GM21360 (cell line): ENCODE data around the gene ALOX5.
A peak's percentile ranks its signal among the peaks of the same experiment; 100 is the strongest.

ENCODE experiments used
- ATAC-seq: cut with Tn5 transposase; IDR thresholded peaks from one replicate; pipeline ENCODE4 v1.9.1; 2021; ENCODE audit warnings: mild to moderate bottlenecking, moderate library complexity; ENCODE audit not compliant: unreplicated experiment

The ALOX5 gene

GRCh38 chr10:45441239-45442190, 67.5 kb downstream of the ALOX5 start:
- no peak for ATAC-seq

DNA sequence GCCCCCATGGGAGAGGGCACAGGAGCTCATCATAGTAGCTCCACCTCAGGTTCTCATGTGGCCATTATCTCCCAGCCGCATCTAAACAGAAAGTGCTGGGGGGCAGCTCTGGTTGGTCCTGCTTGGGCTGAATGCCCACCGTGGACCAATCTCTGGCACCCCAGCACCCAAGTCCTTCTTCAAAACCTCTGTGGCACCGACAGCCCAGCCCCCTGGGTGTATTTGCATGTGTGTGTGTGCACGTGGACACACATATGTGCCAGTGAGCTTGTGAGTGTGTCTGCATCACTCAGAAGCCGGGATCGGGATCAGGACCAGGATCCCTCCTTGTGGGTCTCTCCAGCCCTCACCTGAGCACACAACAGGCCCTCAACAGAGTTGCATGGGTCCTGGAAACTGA, 68.2 kb downstream of the ALOX5 start:
- ATAC-seq = no peak

- no peak for ATAC-seq
Observed at GRCh38 chr10:45442662-45443061, 68.6 kb downstream of the ALOX5 start.

- no peak for ATAC-seq
Observed at GRCh38 chr10:45443101-45444009, 69.3 kb downstream of the ALOX5 start.

GRCh38 chr10:45444022-45444421, 70.0 kb downstream of the ALOX5 start:
- no peak for ATAC-seq

DNA sequence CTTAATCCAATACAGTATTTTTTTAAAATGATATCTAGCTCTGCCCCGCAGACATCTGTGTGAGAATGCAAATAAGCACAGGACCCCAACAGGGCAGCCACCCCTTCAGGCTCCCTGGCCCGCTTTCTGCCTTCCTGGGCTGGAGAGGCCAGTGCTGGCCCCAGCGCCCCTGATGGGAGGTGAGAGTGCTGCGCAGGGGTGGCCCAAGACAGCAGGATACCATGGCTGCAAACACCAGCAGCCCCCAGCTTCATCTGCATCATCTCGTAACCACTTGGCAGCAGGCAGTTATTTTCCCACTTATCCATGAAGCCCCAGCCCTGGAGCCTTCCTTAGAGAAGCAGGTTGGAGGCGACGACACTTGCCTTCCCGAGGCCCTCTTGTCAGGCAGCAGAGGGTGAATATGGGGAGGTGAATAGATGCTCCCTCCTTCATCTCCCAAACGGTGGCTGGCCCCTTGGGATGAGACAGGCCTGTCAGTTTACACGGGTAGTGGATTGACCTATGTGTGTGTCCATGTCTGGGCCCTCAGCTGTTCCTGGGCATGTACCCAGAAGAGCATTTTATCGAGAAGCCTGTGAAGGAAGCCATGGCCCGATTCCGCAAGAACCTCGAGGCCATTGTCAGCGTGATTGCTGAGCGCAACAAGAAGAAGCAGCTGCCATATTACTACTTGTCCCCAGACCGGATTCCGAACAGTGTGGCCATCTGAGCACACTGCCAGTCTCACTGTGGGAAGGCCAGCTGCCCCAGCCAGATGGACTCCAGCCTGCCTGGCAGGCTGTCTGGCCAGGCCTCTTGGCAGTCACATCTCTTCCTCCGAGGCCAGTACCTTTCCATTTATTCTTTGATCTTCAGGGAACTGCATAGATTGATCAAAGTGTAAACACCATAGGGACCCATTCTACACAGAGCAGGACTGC, 71.2 kb downstream of the ALOX5 start:
- ATAC-seq = no peak

DNA sequence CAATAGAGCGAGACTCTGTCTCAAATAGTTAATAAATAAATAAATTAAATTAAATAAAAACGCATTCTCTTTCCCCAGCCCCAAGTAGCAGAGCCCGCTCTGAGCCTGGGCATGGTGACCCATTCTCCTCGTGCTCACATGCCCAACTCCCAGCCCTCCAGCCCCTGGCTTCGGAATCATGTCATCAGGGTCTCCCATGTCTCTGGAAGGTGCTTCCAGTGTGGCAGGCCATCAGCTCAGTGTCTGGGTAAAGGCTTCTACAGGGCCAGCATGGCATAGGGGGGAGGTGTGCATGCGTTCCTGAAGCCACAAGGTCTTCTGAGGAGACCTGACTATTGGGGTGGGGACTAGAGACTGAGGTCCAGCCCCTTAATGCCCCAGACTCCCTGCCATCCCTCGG, 72.8 kb downstream of the ALOX5 start:
- ATAC-seq = no peak

DNA sequence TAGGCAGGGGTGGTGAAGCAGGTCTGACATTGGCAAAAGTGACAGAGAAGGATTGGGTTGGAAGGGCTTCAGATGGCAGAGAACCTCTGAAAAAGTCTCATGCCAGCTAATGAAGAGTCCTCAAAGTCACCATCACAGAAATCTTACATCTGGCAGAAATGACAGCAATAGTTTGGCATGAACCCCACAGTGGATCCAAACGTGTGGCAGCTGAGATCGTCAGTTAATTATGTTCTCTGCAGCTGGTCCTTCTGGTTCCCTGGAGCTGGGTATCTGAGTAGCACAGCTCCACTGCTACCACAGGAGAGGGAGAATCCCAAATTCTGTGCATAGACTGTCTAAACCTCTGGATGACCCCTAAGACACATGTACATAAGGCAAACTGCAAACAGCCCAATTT, 73.4 kb downstream of the ALOX5 start:
- no peak for ATAC-seq

DNA sequence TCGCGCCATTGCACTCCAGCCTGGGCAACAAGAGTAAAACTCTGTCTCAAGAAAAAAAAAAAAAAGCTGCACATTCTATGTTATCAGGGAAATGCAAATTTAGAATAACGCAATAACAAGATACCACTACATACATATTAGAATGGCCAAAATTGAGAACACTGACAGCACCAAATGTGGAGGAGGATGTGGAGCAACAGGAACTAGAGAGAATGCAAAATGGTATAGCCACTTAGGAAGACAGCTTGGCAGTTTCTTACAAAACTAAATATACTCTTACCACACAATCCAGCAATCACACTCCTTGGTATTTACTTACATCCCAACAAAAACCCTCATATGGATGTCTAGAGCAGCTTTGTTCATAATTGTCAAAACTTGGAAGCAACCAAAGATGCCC, 76.8 kb downstream of the ALOX5 start:
- ATAC-seq = no peak

- no peak for ATAC-seq
Observed at GRCh38 chr10:45451407-45451806, 77.4 kb downstream of the ALOX5 start.

DNA sequence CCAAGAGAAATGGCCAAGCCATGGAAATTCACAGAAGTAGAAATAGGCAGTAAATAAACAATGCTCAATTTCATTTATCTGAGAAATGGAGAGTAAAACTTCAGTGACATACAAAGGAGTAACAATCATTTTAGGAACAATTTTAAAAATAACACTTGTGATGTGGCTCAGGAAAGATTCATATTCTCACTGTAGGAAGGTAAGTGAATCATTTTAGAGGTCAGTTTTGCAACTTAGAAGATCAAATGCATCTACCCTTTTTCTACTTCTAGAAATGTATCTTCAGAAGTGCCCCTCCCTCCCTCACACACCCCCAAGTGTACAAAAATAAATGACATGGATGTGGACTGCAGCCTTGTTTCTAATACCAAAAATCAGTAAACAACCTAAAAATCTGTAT, 78.3 kb downstream of the ALOX5 start:
- no peak for ATAC-seq

DNA sequence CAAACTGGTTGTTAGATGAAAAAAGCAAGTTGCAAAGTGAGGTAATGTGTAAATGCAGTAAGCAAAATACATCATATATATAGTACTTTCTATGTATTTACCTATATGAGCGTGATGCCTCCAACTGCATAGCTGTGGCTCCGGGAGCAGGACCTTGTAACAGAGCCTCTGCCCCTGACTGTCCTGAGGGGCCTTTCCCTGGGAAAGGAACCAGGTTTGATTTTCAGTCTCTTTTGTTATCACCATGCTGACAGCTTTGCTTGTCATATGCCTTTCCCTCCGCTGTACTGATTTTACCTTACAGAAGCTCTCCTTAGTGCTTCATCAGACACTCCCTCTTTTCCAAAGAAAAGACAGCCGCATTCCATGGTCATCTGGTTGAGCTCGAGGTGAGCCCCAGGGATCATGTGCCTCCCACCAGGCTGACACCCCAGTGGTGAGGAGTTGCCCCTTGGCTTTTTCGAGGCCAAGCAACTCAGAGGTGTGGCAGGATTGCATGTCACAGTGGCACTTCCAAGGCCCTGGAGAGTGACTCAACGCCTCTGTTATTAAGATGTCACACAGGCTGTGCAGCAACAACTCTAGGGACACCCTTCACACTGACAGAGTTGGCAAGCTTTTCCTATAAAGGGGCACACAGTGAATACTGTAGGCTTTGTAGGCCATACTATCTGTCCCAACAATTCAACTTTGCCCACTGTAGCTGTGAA, 78.9 kb downstream of the ALOX5 start:
- no peak for ATAC-seq

DNA sequence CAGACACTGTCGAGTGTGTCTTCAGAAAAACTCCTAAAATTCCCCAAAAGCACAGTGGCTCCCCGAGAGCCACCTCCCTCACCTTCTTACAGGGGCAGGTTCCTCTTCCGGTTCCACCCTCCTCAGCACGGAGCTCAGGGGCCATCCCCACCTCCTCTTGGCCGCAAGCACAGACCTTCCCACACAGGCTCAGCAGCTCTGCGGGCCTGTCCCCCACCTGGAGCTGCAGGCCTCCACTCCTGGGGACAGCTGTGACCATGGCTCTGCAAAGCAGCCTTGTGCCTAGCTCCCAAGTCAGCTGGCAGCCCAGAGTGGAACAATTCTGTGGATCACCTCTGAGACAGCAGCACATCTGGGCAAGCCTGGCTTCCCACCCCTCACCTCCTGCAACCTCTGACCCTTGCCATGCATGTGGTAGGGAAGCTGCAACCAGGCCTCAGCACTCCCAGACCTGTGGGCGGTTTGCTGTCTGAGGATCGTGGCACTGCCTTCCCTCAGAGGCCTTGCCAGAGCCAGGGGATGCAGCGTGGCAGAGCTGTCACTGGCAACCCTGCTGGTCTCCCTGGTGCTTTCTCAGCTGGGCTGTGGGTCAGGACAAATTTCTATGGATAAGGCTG, 79.7 kb downstream of the ALOX5 start:
- ATAC-seq = no peak

GRCh38 chr10:45454262-45454661, 80.2 kb downstream of the ALOX5 start:
- no peak for ATAC-seq

DNA sequence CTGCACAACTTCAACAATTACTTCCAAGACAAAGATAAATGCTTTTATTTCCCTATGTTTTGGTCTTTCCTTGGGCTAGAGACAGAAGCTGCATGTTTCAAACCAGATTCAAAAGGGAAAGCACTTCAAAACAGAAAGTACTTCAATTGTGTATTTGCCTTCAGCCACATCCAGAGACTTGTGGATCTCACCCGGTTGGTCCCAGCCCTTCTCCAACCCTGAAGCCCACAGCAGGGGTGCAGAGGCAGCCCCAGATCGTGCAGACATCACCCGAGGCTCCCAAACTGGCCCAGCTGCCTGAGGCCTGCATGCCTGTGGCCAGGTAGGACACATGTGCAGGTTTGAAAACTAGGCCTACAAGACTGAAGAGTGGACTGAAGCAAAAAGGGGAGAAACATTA, 80.8 kb downstream of the ALOX5 start:
- ATAC-seq = no peak

- ATAC-seq = no peak
Observed at GRCh38 chr10:45456233-45456632, 82.2 kb downstream of the ALOX5 start.

GRCh38 chr10:45456822-45457221, 82.8 kb downstream of the ALOX5 start:
- ATAC-seq = no peak

DNA sequence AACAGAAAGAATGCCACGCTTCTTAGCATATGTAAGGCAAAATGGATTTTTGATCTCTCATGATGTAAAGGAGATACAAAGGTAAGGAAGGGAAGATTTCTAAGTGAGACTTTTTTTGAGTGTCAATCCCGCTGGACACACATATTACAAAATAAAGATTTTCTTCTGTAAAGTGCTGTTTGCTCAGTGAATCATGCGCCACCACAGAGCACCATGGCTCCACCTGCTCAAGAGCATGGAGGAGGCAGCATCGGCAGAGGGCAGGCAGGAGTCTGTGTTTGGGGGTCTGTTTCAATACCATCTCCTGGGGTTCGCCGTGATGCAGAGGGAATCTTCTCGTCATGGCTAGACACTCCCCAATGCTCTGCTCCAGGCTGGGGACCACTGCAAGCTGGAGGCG, 83.5 kb downstream of the ALOX5 start:
- no peak for ATAC-seq

DNA sequence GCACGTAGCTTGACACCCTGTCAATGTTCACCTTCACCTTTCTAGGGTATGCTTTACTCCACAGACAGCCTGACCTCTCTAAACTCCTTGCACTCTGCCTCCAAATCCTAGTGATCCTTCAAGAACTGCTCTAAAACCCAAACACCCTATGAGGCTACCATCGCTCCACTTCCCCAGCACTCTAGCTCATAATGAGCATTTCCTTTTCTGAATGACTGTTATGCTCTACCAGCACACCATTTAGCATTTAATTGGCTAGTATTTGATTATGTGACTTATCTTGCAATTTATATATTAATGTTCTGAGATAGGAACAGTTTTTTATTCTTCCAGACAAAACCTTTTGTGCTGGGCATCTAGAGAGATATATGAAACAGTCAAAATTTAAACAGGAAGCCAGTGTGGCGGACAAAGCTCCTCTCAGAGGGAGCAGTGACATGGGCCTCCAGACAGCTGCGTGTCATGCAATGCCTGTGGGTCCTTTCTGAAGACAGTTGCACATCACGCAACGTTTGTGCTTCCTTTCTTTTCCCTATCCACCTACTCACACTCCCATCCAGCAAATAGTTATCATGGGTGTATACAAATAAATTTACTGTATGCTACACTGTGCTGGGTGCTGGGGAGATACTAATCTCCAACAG, 86.3 kb downstream of the ALOX5 start:
- peak; percentile 25 for ATAC-seq
